HFFc6 (cell line): ENCODE data around the gene CCM2. TPM values are rescaled to one million over a fixed set of nuclear protein-coding genes. Genes with fewer than 3 reads are reported as not detected.
"Not testable (repeated sequence)": the region's sequence is repeated elsewhere in the genome, so short reads cannot be mapped to it uniquely, and the experiment has no call there.

Experiments used
- DNase-seq: peaks from one replicate; pipeline ENCODE4 v3.0.0-alpha.2; 2018
- H3K27ac Mint-ChIP-seq: 2 replicates; pipeline ENCODE4 v1.8.0; 2020; ENCODE audit warnings: mild to moderate bottlenecking, mixed read lengths
- H3K27me3 Mint-ChIP-seq: 2 replicates; pipeline ENCODE4 v1.8.0; 2021; ENCODE audit warnings: mild to moderate bottlenecking, moderate library complexity, mixed read lengths; ENCODE audit not compliant: insufficient read depth
- H3K36me3 Mint-ChIP-seq: 2 replicates; pipeline ENCODE4 v1.8.0; 2021; ENCODE audit warnings: low read depth, mixed read lengths
- H3K4me1 Mint-ChIP-seq: 2 replicates; pipeline ENCODE4 v1.8.0; 2020; ENCODE audit warnings: low read depth, mixed read lengths
- H3K4me3 Mint-ChIP-seq: 2 replicates; pipeline ENCODE4 v1.8.0; 2020; ENCODE audit warnings: mild to moderate bottlenecking, moderate library complexity, mixed read lengths
- H3K9me3 Mint-ChIP-seq: 2 replicates; pipeline ENCODE4 v1.8.0; 2020; ENCODE audit warnings: mild to moderate bottlenecking, mixed read lengths
- CTCF ChIP-seq: fragments of 200-600 bp; sonication (generic); IDR thresholded peaks from 2 replicates; pipeline ENCODE4 v1.5.0; 2021; ENCODE audit warnings: antibody characterized with exemption, mild to moderate bottlenecking
- total RNA-seq, 6 experiments: library from RNA; stranded (reverse); fragmentation: NEBNext Ultra II Directional; extraction: Animal tissue kit (Norgen Biotek cat#: 25700); gene quantifications; 2 replicates in 1 of 6; 3 replicates in 5 of 6; pipeline ENCODE4 v1.2.3, GENCODE V29; 2021

The CCM2 gene
- total RNA-seq, 6 experiments from 2014 or later: 50.3 to 57.4 (median 52.7) TPM

GRCh38 chr7:45020915-45021314, 20.9 kb downstream of the CCM2 start:
- no peaks in the 10 kb centered on the region for H3K9me3 Mint-ChIP-seq
- H3K27me3 Mint-ChIP-seq: no peaks in the 10 kb centered on the region
- no peak overlapping the region for H3K27ac Mint-ChIP-seq
- no peak overlapping the region for H3K4me3 Mint-ChIP-seq
- no peak for DNase-seq
- H3K36me3 Mint-ChIP-seq: peaks cover 16% of the 10 kb centered on the region; the same call in 1 of the 2 replicates
- peaks cover 25% of the 10 kb centered on the region for H3K4me1 Mint-ChIP-seq
- TF ChIP-seq CTCF: no peak

GRCh38 chr7:45021604-45022296, 21.7 kb downstream of the CCM2 start:
- Mint-ChIP-seq H3K36me3 (peaks cover 16% of the 10 kb centered on the region), H3K4me1 (peaks cover 29% of the 10 kb centered on the region), H3K27me3 (no peaks in the 10 kb centered on the region), H3K27ac (peak overlapping the region; percentile 51; the same call in 1 of the 2 replicates), H3K4me3 (no peak overlapping the region), H3K9me3 (no peaks in the 10 kb centered on the region)
- DNase-seq: peak; percentile 38
- no peak for TF ChIP-seq CTCF

DNA sequence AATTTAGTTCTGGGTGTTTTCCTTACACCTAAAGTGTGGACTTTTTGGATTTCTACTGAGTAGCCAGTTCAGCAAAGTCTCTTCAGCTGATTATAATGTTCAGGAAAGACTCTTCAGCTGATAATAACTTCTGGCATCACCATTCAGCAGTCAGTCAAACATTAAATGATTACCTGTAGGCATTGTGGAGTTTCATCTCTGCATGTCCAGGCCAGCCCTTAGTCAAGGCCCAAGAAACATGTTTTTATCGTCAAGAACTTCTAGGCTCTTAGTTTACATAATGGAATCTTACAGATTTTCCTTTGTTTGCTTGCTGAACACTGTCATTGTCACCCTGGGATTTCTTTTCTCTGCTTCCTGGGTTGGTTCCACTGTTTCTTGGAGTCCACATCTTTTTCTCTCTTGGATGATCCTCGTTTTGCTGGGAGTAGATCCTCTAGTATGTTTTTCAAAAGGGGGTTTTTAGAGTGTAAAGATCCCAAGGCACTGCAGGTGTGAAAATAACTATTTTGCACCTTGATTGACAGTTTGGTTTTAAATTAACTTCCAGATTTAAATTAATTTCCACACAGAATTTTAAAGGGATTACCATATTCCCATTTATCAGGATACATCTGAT, 24.2 kb downstream of the CCM2 start:
- DNase-seq: no peak
- no peak for TF ChIP-seq CTCF
- H3K4me3 Mint-ChIP-seq: no peak overlapping the region
- H3K36me3 Mint-ChIP-seq: peaks cover 19% of the 10 kb centered on the region
- no peak overlapping the region for H3K27ac Mint-ChIP-seq
- H3K27me3 Mint-ChIP-seq: no peaks in the 10 kb centered on the region
- H3K9me3 Mint-ChIP-seq: no peaks in the 10 kb centered on the region
- H3K4me1 Mint-ChIP-seq: peaks cover 40% of the 10 kb centered on the region

GRCh38 chr7:45025473-45025872, 25.5 kb downstream of the CCM2 start:
- H3K36me3 Mint-ChIP-seq: peaks cover 19% of the 10 kb centered on the region
- H3K27ac Mint-ChIP-seq, H3K9me3 Mint-ChIP-seq, H3K27me3 Mint-ChIP-seq, H3K4me3 Mint-ChIP-seq, DNase-seq: not testable (repeated sequence)
- H3K4me1 Mint-ChIP-seq: peaks cover 40% of the 10 kb centered on the region

- no peak for DNase-seq
- H3K27ac Mint-ChIP-seq: no peak overlapping the region
- no peak for TF ChIP-seq CTCF
- peaks cover 19% of the 10 kb centered on the region for H3K36me3 Mint-ChIP-seq
- peaks cover 35% of the 10 kb centered on the region for H3K4me1 Mint-ChIP-seq
- no peaks in the 10 kb centered on the region for H3K9me3 Mint-ChIP-seq
- no peak overlapping the region for H3K4me3 Mint-ChIP-seq
- no peaks in the 10 kb centered on the region for H3K27me3 Mint-ChIP-seq
Observed at GRCh38 chr7:45026013-45026412, 26.0 kb downstream of the CCM2 start.
